IMR-90 (cell line): ENCODE data around the gene DOK6. TPM values are rescaled to one million over a fixed set of nuclear protein-coding genes. Genes with fewer than 3 reads are reported as not detected.

Experiments
- ATAC-seq: fragments of 200-7000 bp; cut with Tn5 transposase; 2 replicates; pipeline ENCODE4 v1.9.1; 2020; ENCODE audit warnings: low read depth, mild to moderate bottlenecking, moderate library complexity
- BruUV-seq: library from RNA; stranded (reverse); fragments of 400-500 nt; replicated peaks from 2 replicates; lab custom pipeline; 2021; lab: Mats Ljungman, UMichigan
- CTCF ChIA-PET: fragments of 300-600 bp; formaldehyde crosslinking; extraction: SDS; loops from one replicate; lab custom pipeline; 2021; ENCODE audit warnings: antibody characterized with exemption; lab: Yijun Ruan, JAX
- POLR2A ChIA-PET: fragments of 300-600 bp; sonication (Branson Sonifier 250); formaldehyde crosslinking; loops from one replicate; lab custom pipeline; 2022; ENCODE audit warnings: antibody characterized with exemption; ENCODE audit not compliant: unreplicated experiment; lab: Charles Lee
- DNase-seq: peaks from one replicate; pipeline ENCODE4 v3.0.0; 2013
- H2AFZ ChIP-seq: replicated peaks from 2 replicates; pipeline ENCODE3; 2013; ENCODE audit warnings: low read length, mild to moderate bottlenecking; ENCODE audit not compliant: poor library complexity
- H2AK5ac ChIP-seq: 2 replicates; pipeline ENCODE4 v1.6.1; 2013; ENCODE audit warnings: low read depth, low read length, inconsistent platforms
- H2AK9ac ChIP-seq: replicated peaks from 2 replicates; pipeline ENCODE3; 2013; ENCODE audit warnings: mild to moderate bottlenecking, low read depth, low read length, moderate library complexity; ENCODE audit not compliant: poor library complexity
- H2BK120ac ChIP-seq: 2 replicates; pipeline ENCODE4 v1.6.1; 2013; ENCODE audit warnings: low read depth, low read length, inconsistent platforms
- H2BK15ac ChIP-seq: 3 replicates; pipeline ENCODE4 v1.6.1; 2013; ENCODE audit warnings: low read depth, low read length, inconsistent platforms
- H2BK20ac ChIP-seq: 2 replicates; pipeline ENCODE4 v1.6.1; 2013; ENCODE audit warnings: low read depth, mild to moderate bottlenecking, inconsistent platforms, low read length, moderate library complexity
- H2BK5ac ChIP-seq: 2 replicates; pipeline ENCODE4 v1.6.1; 2013; ENCODE audit warnings: mild to moderate bottlenecking, low read depth, low read length, inconsistent platforms; ENCODE audit not compliant: poor library complexity, severe bottlenecking
- H3K14ac ChIP-seq: replicated peaks from 2 replicates; pipeline ENCODE4 v1.6.1; 2013; ENCODE audit warnings: low read depth, low read length, inconsistent platforms
- H3K18ac ChIP-seq: 2 replicates; pipeline ENCODE4 v1.6.1; 2013; ENCODE audit warnings: low read depth, low read length, control low read depth
- H3K23ac ChIP-seq: 2 replicates; pipeline ENCODE4 v1.6.1; 2013; ENCODE audit warnings: low read depth, low read length, inconsistent platforms
- H3K27ac ChIP-seq: 2 replicates; pipeline ENCODE4 v1.5.1; 2013; ENCODE audit warnings: mild to moderate bottlenecking, control low read depth, low read length; ENCODE audit not compliant: insufficient read depth
- H3K27me3 ChIP-seq: 2 replicates; pipeline ENCODE4 v1.6.1; 2013; ENCODE audit warnings: low read length; ENCODE audit not compliant: control insufficient read depth, insufficient read depth
- H3K36me3 ChIP-seq: 2 replicates; pipeline ENCODE4 v1.6.1; 2013; ENCODE audit warnings: low read length, mixed read lengths; ENCODE audit not compliant: control insufficient read depth, insufficient read depth
- H3K4ac ChIP-seq: 2 replicates; pipeline ENCODE4 v1.6.1; 2013; ENCODE audit warnings: low read depth, low read length, inconsistent platforms
- H3K4me1 ChIP-seq: 2 replicates; pipeline ENCODE4 v1.6.1; 2013; ENCODE audit warnings: low read length, mixed read lengths; ENCODE audit not compliant: control insufficient read depth, insufficient read depth
- H3K4me2 ChIP-seq: 2 replicates; pipeline ENCODE4 v1.6.1; 2013; ENCODE audit warnings: low read depth, mild to moderate bottlenecking, control low read depth, low read length, moderate library complexity
- H3K4me3 ChIP-seq: 2 replicates; pipeline ENCODE4 v1.5.1; 2013; ENCODE audit warnings: low read depth, mild to moderate bottlenecking, control low read depth, low read length, moderate library complexity; ENCODE audit not compliant: insufficient read depth
- H3K56ac ChIP-seq: 2 replicates; pipeline ENCODE4 v1.6.1; 2013; ENCODE audit warnings: low read length, inconsistent platforms; ENCODE audit not compliant: insufficient read depth; ENCODE audit errors: extremely low read depth
- H3K79me1 ChIP-seq, 2 experiments: 2 replicates each; pipeline ENCODE4 v1.6.1; 2013; ENCODE audit warnings: low read length in 2 of 2, inconsistent platforms in 1 of 2, low read depth in 1 of 2
- H3K9ac ChIP-seq: 2 replicates; pipeline ENCODE4 v1.6.1; 2013; ENCODE audit warnings: low read depth, low read length, control low read depth
- H3K9me1 ChIP-seq: 2 replicates; pipeline ENCODE4 v1.6.1; 2013; ENCODE audit warnings: low read length, inconsistent platforms; ENCODE audit not compliant: insufficient read depth
- H3K9me3 ChIP-seq: 2 replicates; pipeline ENCODE4 v1.6.1; 2013; ENCODE audit warnings: low read length; ENCODE audit not compliant: control insufficient read depth, insufficient read depth
- H4K20me1 ChIP-seq: 2 replicates; pipeline ENCODE4 v1.6.1; 2013; ENCODE audit warnings: low read length, inconsistent platforms; ENCODE audit not compliant: insufficient read depth
- H4K5ac ChIP-seq: 2 replicates; pipeline ENCODE4 v1.6.1; 2013; ENCODE audit warnings: mild to moderate bottlenecking, low read depth, low read length, control low read depth
- H4K8ac ChIP-seq, 2 experiments: 2 replicates each; pipeline ENCODE4 v1.6.1; 2013; ENCODE audit warnings: low read depth in 2 of 2, low read length in 2 of 2, control low read depth in 1 of 2, inconsistent platforms in 1 of 2
- H4K91ac ChIP-seq: 2 replicates; pipeline ENCODE4 v1.6.1; 2013; ENCODE audit warnings: low read depth, low read length, inconsistent platforms; ENCODE audit not compliant: insufficient read depth
- MAFK ChIP-seq: IDR thresholded peaks from 2 replicates; pipeline ENCODE4 v1.6.1; 2012; ENCODE audit warnings: low read depth, low read length, improper control_type of control experiment
- WGBS, 2 experiments: methylation state at CpG; one replicate each; pipeline versions ENCODE4 v1.1.5 to v1.1.7; 2013; ENCODE audit warnings: missing lambda C conversion rate in 2 of 2; ENCODE audit not compliant: insufficient read length in 1 of 2; ENCODE audit errors: extremely low coverage in 2 of 2; 5-methylcytosine and 5-hydroxymethylcytosine counted together
- dilution Hi-C: fragments of 300-500 bp; cut with HindIII; formaldehyde crosslinking; loops from one replicate; pipeline ENCODE4 v1.14.3; 2018; ENCODE audit warnings: low sequenced_read_pairs; ENCODE audit not compliant: unreplicated experiment
- in situ Hi-C: fragments of 300-500 bp; cut with MboI; formaldehyde crosslinking; loops from 3 replicates; pipeline ENCODE4 v1.14.3; 2019; ENCODE audit warnings: low sequenced_read_pairs, inconsistent platforms, mixed read lengths
- intact Hi-C: fragments of 100-400 bp; cut with micrococcal nuclease; formaldehyde crosslinking; loops from 2 replicates; pipeline ENCODE4 v1.10.0; 2022
- polyA plus RNA-seq, 3 experiments: library from polyadenylated mRNA; depleted of rRNA; stranded (reverse); fragments of >200 nt; gene quantifications; 2 replicates each; pipeline ENCODE4 v1.2.3, GENCODE V29; 2012; ENCODE audit warnings: low replicate concordance in 1 of 3
- total RNA-seq: library from RNA; depleted of rRNA; stranded (reverse); fragments of >200 nt; gene quantifications from 2 replicates; pipeline ENCODE4 v1.2.3, GENCODE V29; 2012
- TF ChIP-seq, protein P1 (sequence below): fragments of 150-350 bp; IDR thresholded peaks from 2 replicates; pipeline ENCODE4 v1.6.1; 2017; ENCODE audit warnings: mild to moderate bottlenecking, antibody characterized with exemption, low read length, low read depth

DOK6 gene
- total and polyA plus RNA-seq, 2 of the 4 experiments (the other 2 are of a cell fraction), result 1.9 to 2.7 TPM

DNA sequence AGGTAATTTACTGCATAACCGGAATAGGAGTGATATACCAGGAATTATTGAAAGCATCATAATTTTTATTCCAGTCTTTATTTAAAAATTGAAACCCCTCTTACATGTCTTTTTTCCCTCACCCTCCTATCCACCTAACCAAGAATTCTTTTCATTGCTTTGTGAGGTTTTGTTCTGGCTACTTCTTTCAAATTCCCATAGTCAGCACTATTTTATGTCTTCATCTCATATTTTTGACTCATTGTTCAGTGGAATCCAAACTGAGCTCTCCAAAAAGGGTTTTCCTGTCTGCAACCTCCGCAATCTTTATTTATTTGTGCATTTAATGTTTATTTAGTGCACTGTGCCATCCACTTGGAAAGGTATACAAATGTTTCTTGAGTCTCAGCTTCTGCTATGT, 128.5 kb downstream of the DOK6 start:
- Histone ChIP-seq H3K4me3 (no peak overlapping the region), H2BK15ac (no peak overlapping the region), H2BK120ac (no peak overlapping the region), H3K14ac (no peak overlapping the region), H2AFZ (no peak overlapping the region), H3K36me3 (no peaks in the 10 kb centered on the region), H3K4ac (no peak overlapping the region), H2AK9ac (no peak overlapping the region), H2AK5ac (no peak overlapping the region), H3K9me1 (no peaks in the 10 kb centered on the region), H3K23ac (no peak overlapping the region), H3K9me3 (no peaks in the 10 kb centered on the region), H3K27me3 (no peaks in the 10 kb centered on the region), H3K9ac (no peak overlapping the region), H4K8ac (no peak overlapping the region), H3K4me2 (no peak overlapping the region), H3K56ac (no peak overlapping the region), H2BK5ac (no peak overlapping the region), H3K79me1 (no peaks in the 10 kb centered on the region), H2BK20ac (no peak overlapping the region), H3K27ac (no peak overlapping the region), H4K5ac (no peak overlapping the region), H3K4me1 (no peaks in the 10 kb centered on the region), H4K20me1 (no peaks in the 10 kb centered on the region), H4K91ac (no peak overlapping the region), H3K18ac (no peak overlapping the region)
- BruUV-seq, result no TSS peak
- TF ChIP-seq, protein P1, sequence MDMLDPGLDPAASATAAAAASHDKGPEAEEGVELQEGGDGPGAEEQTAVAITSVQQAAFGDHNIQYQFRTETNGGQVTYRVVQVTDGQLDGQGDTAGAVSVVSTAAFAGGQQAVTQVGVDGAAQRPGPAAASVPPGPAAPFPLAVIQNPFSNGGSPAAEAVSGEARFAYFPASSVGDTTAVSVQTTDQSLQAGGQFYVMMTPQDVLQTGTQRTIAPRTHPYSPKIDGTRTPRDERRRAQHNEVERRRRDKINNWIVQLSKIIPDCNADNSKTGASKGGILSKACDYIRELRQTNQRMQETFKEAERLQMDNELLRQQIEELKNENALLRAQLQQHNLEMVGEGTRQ, result no peak
- TF ChIP-seq MAFK, result peak; percentile 93
- ChIA-PET CTCF (interaction anchor here (0.7 kb wide), 1 partner anchor 693 kb away, joined by 3 read pairs; no protein-coding TSS in a partner anchor), POLR2A (no interaction called here)
- no peak for ATAC-seq
- DNase-seq, result no peak
- dilution Hi-C loops (no loop called here), in situ Hi-C loops (no loop called here), intact Hi-C loops (no loop called here)
- WGBS, 2 experiments, result no CpG with 5 or more reads among the region's 2 CpGs
